Effector CD8-positive, alpha-beta T cell (primary cell): Measurements from ENCODE around the gene GOLT1A.

Experiments
- DNase-seq: peaks from one replicate; lab custom pipeline; 2025; lab: John Stamatoyannopoulos, UW

The GOLT1A gene

DNA sequence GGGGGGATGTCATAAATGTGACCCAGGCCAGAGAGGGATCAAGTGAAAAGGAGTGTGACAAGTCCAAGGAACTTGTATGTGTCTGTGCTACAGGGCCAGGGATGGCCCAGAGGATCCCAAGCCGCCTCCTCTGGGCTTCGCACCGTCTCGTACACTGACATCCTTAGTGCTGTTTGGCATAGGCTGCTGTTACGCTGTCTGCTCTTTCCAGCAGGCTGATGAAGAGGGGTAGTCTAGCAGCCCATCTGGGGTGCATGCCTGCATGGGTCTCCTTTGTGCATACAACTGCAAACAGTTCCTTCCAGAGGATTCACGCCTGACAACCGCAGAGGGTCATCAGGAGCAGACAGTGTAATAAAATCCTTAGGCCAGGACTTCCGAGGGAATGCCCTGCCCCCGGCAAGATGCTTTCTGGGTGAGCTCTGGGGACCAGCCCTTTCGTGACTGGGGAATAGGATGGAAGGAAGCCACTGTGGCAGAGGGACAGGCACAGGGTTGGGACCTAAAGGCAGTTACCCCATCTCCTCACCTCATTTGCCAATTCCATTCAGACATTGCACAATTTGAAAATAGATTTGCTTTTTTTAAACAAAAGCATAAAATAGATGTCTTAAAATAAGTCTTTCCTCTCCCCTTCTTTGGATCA lies 6.3 kb upstream of the GOLT1A start:
- no peak for DNase-seq

DNA sequence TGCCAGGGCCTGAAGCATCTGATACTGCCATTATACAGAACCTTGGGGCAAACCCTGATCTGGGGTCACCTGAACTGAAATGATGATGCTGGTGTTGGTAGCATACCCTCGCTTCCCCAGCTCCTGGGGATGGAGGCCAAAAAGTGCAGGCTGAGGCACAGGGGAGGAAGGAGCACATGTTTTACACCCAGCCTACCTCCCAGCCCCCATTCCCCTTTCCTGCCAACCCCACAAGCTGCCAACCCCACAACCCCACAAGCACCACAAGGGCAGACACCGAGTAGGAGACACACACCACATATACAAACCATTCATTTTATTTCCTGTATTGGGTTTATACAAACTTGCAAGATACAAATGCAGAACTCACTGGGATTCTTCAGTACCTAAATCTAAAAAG lies 4.8 kb upstream of the GOLT1A start:
- DNase-seq = no peak

DNA sequence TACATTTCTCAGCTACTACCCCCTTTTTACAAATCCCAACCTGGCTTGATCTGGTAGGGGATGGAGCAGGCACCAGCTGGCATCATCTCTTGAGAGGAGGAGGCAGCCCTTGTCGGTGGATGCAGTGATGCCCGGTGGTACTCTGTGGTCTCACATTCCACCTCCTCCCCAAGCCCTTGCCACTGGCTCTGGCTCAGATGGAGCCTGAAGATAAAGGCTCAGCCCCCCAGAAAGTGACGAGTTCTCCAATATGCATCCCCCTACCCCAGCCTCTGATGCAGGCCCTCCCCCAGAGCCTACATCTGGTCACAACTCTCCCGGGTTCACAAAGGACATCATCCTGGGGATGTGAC lies 3.8 kb upstream of the GOLT1A start:
- no peak for DNase-seq

DNA sequence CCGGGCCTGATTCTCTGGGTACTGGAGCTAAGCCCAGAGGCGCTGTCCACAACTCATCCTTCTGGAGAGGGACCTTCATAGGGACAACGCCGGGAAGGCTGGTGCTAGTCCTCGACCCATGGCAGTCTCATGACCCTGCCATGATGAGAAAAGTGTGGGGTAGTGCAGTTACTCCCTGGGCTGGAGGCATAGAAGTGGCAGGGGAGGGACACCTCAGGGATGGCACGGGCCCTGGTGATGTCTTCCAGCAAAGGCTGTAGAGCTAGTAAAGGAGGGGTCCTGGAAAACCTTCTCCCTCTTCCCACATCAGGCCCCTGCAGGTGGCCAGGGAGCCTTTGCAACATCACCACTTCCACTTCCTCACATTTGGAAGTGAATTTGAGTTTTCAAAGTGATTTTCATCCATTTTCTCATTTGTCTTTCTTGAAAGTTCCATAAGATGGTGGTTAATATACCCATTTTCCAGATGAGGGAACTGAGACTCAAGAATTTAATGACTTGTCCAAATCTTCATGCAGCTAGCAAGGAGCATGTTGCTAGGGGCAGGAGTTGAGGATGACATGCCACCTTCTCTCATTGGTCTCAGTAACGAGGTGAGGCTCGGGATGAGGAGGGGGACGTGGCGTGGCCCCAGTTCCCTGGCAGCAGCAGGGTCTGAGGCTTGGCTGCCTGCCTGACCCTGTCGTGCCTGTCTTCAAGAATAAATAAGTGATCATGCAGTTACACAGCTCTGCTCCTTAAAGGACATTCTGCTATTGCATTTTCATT lies 3.3 kb upstream of the GOLT1A start:
- DNase-seq = no peak

DNA sequence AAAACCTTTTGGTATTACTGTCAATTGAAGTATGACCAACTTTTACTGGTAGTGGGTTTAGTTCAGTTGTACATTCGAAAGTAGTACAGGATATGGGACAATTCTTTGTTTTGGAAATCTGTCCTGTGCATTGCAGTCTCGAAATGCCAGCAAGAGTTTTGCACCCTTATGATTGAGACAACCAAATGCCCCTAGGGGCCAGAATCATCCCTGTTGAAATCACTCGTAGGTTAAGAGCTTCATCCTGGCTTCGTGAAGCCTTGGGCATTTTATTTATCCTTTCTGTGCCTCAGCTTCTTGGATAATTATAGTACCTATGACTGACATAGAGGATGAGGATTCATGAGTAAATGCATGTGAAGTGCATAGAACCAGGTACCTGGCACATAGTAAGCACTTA lies 2.4 kb upstream of the GOLT1A start:
- DNase-seq = no peak

DNA sequence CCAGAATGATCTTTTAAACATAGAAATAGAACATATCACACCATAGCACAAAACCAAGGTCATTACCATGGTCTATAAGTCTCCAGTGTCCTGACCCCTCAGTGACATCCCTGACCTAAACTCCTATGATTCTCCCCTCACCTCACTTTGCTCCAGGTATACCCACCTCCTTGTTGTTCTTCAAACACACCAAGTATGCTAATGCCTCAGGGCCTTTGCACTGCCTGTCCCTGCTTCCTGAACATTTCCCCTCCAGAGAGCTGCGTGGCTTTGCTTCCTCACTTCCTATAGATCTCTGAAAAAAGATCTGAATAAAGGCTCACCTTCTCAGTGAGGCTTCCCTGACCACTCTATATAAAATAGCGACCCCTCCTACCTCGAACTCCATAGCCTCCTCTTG lies 1.1 kb downstream of the GOLT1A start:
- DNase-seq = no peak

DNA sequence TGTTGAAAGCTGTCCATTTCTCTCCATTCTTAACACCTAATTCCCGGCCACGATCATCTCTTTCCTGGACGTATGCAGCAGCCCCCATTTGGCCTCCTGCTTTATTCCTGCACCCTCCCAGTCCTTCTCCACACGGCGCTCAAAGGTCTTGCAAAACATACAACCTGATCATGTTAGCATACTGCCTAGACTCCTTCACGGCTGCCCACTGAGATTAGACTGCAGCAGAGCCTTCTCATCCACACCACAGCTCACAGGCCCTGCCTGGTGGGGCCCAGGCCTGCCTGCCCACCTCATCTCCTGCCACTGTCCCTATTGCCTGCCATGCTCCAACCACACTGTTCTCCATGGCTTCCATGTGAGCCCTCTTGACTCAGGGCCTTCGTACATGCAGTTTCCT lies 2.7 kb downstream of the GOLT1A start:
- no peak for DNase-seq

DNA sequence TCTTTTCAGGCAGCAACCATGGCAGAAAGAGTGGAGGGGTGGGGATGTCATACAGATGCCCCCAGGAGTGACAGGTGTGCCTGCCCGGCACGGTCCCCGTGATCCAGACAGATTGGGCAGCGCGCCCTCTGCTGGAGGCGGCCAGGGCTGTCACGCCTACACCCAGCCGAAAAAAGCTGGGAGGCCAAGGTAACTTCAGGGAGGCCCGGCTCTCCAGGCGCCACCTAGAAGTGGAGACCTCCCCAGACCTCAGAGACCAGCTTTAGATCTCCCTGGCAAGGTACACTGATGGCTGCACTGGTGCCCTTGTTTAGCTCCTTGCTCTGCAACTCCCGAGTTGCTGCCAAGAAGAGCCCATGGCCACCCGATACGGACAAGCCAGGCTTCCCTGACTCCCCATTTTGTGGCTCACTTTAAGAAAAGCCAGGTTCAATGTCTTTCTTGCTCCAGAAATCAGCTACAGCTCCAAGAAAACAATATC lies 6.6 kb downstream of the GOLT1A start:
- DNase-seq = peak; percentile 64

DNA sequence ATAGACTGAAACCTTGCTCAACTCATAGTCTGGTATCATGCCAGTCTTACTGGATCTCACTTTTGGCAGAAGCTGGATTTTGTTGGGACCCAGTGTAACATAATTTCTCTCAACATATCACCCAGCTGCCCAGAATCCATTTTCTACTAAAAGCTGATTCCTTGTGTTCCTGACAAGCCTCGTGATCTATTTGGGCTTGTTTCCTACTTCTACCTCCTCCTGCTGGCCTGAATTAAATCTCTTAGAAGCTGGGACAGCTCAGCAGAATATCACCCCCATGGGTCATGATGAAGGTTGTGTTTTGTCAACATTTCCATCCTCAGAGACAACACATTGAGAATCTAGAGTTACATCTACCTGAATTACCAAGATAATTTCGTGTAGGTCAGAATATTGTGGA lies 7.7 kb downstream of the GOLT1A start:
- no peak for DNase-seq

DNA sequence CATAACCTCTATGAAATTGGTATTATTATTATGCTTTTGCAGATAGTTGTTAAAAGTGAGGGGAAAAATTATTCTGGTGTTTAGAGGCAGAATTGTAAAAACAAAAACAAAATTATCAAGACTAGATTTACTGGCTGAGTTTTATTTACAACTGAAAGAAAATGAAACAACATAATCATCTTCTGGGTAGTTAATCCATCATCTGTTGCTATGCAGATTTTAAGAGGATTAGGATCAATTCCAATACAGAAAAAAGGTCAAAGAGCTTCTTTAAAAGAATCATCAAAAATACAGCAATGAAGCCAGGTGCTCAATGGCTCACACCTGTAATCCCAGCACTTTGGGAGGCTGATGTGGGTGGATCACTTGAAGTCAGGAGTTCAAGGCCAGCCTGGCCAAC lies 8.3 kb downstream of the GOLT1A start:
- DNase-seq = no peak

DNA sequence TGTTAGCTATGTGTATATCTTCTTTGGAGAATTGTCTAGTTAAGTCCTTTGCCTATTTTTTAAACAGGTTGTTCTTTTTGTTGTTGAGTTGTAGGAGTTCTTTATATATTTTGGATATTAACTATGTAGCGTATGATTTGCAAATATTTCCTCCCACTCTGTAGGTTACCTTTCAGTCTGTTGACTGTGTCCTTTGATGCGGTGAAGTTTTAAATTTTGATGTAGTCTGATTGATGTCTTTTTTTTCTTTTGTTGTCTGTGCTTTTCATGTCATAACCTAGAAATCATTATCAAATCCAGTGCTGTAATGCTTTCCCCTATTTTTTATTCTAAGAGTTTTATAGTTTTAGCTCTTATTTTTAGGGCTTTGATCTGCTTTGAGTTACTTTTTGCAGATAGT lies 8.8 kb downstream of the GOLT1A start:
- DNase-seq = no peak

DNA sequence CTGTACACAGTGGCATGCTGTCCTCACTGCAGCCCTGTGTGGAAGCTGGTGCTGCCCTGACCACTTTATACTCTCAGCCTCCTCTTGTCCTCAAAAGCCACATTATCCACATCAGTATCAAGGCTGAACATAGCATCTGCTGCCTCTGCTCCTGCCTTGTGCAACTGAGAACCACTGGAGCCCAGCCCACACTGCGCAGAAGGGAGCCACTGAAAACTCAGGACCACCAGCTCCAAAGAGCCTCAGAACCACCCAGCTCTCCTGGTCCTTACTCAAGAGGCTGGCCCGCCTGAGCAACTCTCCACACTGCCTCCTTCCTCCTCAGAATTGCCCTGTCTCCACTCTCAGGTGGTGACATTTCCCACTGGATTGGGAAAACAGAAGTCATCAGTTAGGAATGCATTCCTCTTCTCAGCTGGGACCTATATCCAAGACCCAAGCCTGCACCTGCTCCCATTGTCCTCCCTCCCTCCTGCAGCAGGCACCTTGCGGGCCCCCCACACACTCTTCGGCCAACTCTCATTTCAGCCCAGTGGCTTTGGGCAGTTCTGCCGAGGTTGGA lies 10.5 kb downstream of the GOLT1A start:
- DNase-seq = no peak

DNA sequence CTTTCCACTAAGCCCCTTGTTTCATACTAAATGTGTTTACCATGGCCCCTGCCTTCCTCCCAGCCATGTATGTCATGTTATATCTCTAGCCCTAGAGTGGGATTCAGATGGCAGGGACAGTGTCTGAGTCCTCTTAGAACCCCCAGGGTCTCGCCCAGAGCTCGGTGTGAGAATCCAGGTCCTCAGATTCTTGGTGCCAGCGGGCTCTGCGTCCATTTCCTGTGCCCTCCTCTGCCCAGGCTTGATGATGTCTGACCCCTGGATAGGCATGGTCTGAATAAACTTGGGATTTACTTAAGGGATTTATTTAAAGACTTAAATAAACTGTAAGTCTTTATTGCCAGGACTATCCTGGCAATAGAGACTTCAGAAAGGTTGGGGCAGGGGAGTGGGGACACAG lies 11.3 kb downstream of the GOLT1A start:
- no peak for DNase-seq

DNA sequence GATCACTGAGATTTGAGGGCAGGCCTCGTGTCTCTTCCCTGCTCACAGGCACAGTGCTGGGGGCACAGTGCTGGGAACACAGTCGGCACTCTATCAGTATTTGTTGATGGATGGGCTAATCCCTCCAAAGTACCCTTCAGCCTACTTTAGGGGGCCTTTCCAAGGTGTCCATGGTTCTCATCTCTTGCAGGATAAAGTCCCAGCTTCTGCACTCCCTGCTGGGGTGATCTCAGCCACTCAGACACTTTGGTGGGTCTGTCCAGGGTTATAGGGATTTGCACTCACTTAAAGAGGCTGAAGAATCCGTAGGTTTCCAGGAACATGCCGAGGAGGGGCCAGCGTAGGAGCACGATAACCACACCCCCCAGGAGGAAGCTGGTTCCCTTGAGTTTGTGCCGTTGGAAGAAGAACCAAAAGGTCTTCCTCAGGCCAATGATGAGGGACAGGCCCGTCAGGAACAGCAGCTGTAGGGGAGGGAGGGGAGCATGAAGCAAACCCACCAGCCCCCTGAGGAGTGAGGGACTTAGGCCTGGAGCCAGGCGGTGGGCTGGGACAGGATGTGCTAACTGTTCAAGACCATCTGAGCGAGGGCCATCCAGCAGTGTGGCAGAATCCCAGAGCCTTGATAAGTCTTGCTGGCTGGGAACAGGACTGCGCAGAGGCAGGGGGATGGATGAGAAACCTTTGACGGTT lies 12.3 kb downstream of the GOLT1A start:
- DNase-seq = no peak

DNA sequence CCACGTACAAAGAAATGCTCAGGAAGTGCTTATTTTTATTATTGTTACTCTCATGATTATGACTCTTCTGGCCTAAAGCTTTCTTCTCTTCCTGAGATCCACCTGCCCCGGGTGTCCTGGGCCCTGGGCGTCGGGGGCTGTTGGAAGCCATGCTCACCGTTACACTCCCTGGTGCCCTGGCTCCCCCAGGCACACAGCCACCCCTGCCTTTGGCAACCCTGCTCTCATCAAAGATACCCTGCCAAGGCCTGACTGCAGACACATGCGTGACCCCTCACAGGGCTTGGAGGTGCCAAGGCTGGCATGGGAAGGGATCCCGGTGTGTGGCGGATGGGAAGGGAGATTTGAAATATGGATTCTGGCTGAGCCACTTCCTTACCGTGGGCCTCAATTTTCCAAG lies 14.2 kb downstream of the GOLT1A start:
- DNase-seq = no peak

DNA sequence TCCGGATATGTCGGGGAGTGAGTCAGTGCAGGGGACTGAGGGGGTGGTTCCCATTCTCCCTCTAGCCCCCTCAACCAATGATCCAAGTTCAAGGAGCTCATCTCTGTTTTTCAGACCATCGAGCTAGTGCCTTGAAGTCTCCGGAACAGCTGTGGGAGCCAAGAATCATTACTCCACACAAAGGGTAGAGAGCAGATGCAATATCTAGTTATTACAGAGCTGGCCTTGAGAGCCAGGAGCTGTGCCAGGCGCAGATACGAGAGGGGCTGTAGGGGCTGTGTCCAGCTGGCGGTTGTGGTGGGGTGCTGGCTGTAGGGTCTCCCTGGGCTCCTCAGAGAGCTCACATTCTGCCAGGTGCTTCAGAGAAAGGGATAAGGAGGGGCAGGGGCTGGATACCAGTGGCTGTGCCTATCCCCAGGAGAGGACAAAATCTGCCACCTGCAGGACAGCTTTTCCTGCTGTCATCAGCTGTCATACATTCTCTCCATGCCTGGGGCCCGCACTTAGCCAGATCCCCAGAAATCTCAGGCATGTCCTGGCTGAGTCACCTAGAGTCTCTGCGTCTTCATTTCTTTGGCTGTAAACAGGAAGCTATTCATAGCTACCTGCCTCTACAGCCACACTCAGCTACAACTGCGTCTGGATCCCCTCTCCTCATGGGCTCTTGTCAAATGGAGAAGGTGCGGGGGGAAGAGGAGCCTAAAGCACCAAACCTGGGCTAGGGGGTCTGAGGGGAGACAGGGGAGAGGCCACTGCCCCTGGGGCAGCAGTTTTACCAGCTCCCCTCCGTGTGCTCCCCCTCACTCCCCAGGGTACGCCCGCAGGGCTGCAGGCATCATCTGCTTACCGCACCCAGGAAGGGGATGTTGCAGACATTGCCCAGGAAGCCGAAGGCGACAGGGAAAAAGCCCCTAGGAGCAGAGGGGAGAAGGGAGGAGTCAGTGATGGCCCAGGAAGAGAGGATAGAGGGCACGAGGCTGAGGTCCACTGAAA lies 15.1 kb downstream of the GOLT1A start:
- no peak for DNase-seq

DNA sequence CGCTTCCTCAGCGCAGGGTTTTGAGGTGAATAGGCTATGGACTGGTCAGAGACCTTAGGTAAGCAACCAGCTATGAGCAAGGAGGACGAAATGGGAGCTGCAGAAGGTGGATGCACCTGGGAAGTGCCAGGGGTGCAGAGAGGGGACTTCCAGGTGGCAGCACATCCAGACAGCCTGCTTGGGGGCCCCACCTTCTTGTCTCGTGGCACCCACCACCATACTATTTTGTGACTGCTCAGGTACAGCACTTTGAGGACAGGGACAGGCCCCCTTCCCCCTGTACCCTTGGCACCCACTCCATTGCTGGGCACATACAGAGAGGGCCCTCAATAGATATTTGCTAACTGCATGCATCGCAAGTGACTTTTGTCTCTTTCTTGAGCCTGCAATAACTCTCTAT lies 16.7 kb downstream of the GOLT1A start:
- DNase-seq = no peak

DNA sequence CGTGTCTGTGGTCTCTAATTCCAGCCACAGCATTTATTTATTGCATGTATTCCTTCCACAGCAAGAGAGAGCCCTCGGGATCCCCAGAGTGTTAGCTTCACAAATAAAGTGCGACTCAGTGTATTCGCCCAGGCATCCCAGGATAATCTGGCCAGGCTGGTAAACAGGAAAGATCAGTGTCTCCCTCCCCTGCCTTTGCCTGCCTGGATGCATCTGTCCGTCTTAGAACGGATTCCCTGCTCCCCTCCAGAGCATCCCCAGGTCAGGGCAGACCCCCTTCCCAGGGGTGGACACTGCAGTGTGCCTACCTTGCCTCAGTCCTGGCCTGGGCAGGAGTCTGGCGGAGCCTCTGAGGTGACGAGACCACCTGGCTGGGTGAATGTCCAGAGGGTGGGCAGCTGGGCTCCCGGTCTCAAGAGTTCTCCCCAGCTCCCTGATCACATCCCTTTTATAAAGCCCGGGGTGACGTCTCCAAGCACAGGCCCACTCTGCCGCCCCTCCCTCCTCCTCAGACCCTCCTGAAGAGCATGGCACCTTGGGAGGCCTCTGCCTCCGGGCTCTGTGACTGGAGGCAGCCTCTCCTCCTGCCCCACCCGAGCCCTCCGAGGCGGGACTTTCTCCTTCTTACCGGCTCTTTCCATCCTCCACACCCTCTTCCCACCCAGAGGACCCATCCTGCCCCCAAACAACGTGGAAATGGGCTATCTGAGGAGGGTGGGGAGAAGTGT lies 17.6 kb downstream of the GOLT1A start, which contains the start of gene KISS1:
Gene KISS1 (minus strand): TSS at position 424 of the 728 bp plus-strand sequence. CDS start 3,615 bp downstream, outside the sequence.
- DNase-seq = no peak

DNA sequence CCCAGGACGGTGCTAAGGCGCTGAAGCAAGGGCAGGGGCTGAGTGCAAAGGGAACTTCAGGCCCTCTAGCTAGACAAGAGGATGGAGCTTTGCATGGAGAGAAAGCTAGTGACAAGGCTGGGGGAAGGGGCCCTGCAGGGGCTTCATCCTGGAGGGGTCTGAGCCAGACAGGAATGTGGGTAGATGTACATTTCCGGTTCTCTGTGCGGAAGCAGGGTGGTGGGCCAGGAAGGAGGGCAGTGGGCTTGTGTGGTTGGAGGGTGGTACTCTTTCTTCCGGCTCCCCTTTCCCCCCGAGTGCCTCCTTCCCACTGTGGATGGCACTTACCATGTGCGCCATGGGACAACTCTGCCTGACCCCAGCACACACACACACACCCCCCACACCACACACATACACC lies 19.0 kb downstream of the GOLT1A start:
- no peak for DNase-seq

DNA sequence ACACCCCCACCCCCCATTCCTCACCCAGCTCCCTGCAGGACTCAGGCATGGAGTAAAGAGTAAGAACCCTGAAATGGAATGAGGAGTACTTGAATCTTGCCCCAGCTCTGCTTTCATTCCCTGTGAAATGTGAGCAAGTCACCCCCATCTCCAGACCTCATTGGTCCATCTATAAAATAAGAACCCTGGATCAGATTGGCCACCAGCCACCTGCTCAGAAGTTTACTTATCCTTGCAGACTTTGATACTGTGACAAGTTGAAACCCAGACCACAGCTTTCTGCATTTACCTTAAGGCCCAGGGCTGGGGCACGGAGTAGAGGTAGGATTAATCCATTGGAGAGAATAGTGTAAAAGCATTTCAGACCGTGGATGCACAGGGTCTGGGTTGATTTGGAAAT lies 19.7 kb downstream of the GOLT1A start:
- no peak for DNase-seq
